Measurements from ENCODE around the gene HTT. TPM values are rescaled to one million over a fixed set of nuclear protein-coding genes. Genes with fewer than 3 reads are reported as not detected.

HTT gene
- total and polyA plus RNA-seq, 2 of the 13 experiments (the other 11 are each of a cell fraction or from before 2014, with no cell fraction given) = 17.5 to 19.5 TPM

DNA sequence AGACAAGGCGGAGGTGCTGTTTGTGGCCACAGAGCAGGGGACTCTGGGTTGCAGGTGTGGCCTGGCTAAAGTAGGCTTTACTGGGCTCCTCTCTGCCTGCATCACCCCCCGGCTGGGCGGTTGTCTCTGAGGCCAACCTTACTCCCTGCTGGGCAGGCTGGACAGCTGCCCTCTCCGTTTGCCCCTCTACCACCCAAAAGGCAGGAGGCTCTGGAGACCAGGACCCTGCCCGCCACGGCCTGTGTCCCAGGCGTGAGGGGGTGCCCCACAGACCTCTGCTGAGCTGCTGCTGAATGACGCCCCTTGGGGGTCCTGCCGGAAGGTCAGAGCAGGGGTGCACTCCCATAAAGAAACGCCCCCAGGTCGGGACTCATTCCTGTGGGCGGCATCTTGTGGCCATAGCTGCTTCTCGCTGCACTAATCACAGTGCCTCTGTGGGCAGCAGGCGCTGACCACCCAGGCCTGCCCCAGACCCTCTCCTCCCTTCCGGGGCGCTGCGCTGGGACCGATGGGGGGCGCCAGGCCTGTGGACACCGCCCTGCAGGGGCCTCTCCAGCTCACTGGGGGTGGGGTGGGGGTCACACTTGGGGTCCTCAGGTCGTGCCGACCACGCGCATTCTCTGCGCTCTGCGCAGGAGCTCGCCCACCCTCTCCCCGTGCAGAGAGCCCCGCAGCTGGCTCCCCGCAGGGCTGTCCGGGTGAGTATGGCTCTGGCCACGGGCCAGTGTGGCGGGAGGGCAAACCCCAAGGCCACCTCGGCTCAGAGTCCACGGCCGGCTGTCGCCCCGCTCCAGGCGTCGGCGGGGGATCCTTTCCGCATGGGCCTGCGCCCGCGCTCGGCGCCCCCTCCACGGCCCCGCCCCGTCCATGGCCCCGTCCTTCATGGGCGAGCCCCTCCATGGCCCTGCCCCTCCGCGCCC, 1.1 kb upstream of the HTT start (continued):
- TF ChIP-seq, protein P1, sequence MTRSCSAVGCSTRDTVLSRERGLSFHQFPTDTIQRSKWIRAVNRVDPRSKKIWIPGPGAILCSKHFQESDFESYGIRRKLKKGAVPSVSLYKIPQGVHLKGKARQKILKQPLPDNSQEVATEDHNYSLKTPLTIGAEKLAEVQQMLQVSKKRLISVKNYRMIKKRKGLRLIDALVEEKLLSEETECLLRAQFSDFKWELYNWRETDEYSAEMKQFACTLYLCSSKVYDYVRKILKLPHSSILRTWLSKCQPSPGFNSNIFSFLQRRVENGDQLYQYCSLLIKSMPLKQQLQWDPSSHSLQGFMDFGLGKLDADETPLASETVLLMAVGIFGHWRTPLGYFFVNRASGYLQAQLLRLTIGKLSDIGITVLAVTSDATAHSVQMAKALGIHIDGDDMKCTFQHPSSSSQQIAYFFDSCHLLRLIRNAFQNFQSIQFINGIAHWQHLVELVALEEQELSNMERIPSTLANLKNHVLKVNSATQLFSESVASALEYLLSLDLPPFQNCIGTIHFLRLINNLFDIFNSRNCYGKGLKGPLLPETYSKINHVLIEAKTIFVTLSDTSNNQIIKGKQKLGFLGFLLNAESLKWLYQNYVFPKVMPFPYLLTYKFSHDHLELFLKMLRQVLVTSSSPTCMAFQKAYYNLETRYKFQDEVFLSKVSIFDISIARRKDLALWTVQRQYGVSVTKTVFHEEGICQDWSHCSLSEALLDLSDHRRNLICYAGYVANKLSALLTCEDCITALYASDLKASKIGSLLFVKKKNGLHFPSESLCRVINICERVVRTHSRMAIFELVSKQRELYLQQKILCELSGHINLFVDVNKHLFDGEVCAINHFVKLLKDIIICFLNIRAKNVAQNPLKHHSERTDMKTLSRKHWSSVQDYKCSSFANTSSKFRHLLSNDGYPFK (CRISPR knock-in tag; IDR thresholded peaks at IDR 0.05; ENCODE audit: borderline replicate concordance) = no peak; the same call in none of the 2 replicates
- peak; percentile 53; the same call in 1 of the 2 replicates for TF ChIP-seq ZBTB1 (CRISPR knock-in tag; IDR thresholded peaks at IDR 0.05; ENCODE audit: borderline replicate concordance)
- TF ChIP-seq ZKSCAN1 (IDR thresholded peaks at IDR 0.05; ENCODE audit: low read length) = no peak
- TF ChIP-seq, protein P2, sequence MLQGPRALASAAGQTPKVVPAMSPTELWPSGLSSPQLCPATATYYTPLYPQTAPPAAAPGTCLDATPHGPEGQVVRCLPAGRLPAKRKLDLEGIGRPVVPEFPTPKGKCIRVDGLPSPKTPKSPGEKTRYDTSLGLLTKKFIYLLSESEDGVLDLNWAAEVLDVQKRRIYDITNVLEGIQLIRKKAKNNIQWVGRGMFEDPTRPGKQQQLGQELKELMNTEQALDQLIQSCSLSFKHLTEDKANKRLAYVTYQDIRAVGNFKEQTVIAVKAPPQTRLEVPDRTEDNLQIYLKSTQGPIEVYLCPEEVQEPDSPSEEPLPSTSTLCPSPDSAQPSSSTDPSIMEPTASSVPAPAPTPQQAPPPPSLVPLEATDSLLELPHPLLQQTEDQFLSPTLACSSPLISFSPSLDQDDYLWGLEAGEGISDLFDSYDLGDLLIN (CRISPR knock-in tag; IDR thresholded peaks at IDR 0.05; ENCODE audit: borderline replicate concordance) = no peak
- peak; percentile 65 for TF ChIP-seq ZNF232 (CRISPR knock-in tag; IDR thresholded peaks at IDR 0.05; ENCODE audit: borderline replicate concordance)
- TF ChIP-seq DR1 (CRISPR knock-in tag; IDR thresholded peaks at IDR 0.05) = peak; percentile 21; the same call in 1 of the 2 replicates
- TF ChIP-seq ZNF205 (CRISPR knock-in tag; IDR thresholded peaks at IDR 0.05) = peak; percentile 58; the same call in 1 of the 2 replicates
- no peak for TF ChIP-seq ZNF879 (CRISPR knock-in tag; IDR thresholded peaks at IDR 0.05)
- peak; percentile 73; the same call in 1 of the 2 replicates for TF ChIP-seq ZNF558 (CRISPR knock-in tag; IDR thresholded peaks at IDR 0.05; ENCODE audit: borderline replicate concordance)
- TF ChIP-seq TMF1 (CRISPR knock-in tag; IDR thresholded peaks at IDR 0.05; ENCODE audit: low read depth) = no peak
- TF ChIP-seq RFX5 (IDR thresholded peaks at IDR 0.05; ENCODE audit: low read depth, low read length) = no peak
- TF ChIP-seq POGZ (CRISPR knock-in tag; IDR thresholded peaks at IDR 0.05) = peak; percentile 52; the same call in 1 of the 2 replicates
- TF ChIP-seq TEAD3 (CRISPR knock-in tag; optimal IDR thresholded peaks at IDR 0.05; ENCODE audit: borderline replicate concordance) = peak; percentile 66
- TF ChIP-seq, protein P3, sequence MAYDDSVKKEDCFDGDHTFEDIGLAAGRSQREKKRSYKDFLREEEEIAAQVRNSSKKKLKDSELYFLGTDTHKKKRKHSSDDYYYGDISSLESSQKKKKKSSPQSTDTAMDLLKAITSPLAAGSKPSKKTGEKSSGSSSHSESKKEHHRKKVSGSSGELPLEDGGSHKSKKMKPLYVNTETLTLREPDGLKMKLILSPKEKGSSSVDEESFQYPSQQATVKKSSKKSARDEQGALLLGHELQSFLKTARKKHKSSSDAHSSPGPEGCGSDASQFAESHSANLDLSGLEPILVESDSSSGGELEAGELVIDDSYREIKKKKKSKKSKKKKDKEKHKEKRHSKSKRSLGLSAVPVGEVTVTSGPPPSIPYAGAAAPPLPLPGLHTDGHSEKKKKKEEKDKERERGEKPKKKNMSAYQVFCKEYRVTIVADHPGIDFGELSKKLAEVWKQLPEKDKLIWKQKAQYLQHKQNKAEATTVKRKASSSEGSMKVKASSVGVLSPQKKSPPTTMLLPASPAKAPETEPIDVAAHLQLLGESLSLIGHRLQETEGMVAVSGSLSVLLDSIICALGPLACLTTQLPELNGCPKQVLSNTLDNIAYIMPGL (CRISPR knock-in tag; IDR thresholded peaks at IDR 0.05; ENCODE audit: borderline replicate concordance in 1 of 2, low read depth in 1 of 2) = peak in 1 of 2 experiments; percentile 13; a peak in 2 of 4 replicates
- TF ChIP-seq THAP11 (CRISPR knock-in tag; IDR thresholded peaks at IDR 0.05) = peak; percentile 36; the same call in 1 of the 2 replicates
- TF ChIP-seq ZNF230 (CRISPR knock-in tag; IDR thresholded peaks at IDR 0.05) = no peak
- TF ChIP-seq U2AF1 (optimal IDR thresholded peaks at IDR 0.05; ENCODE audit: low read depth, low read length) = no peak
- no peak for TF ChIP-seq MIER2 (CRISPR knock-in tag; IDR thresholded peaks at IDR 0.05)
- TF ChIP-seq TRIM24 (CRISPR knock-in tag; IDR thresholded peaks at IDR 0.05) = no peak
- TF ChIP-seq, protein P4, sequence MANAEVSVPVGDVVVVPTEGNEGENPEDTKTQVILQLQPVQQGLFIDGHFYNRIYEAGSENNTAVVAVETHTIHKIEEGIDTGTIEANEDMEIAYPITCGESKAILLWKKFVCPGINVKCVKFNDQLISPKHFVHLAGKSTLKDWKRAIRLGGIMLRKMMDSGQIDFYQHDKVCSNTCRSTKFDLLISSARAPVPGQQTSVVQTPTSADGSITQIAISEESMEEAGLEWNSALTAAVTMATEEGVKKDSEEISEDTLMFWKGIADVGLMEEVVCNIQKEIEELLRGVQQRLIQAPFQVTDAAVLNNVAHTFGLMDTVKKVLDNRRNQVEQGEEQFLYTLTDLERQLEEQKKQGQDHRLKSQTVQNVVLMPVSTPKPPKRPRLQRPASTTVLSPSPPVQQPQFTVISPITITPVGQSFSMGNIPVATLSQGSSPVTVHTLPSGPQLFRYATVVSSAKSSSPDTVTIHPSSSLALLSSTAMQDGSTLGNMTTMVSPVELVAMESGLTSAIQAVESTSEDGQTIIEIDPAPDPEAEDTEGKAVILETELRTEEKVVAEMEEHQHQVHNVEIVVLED (CRISPR knock-in tag; IDR thresholded peaks at IDR 0.05; ENCODE audit: borderline replicate concordance) = no peak
- TF ChIP-seq, protein P5, sequence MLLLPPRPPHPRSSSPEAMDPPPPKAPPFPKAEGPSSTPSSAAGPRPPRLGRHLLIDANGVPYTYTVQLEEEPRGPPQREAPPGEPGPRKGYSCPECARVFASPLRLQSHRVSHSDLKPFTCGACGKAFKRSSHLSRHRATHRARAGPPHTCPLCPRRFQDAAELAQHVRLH (CRISPR knock-in tag; IDR thresholded peaks at IDR 0.05; ENCODE audit: borderline replicate concordance, low read depth) = peak; percentile 65; the same call in 1 of the 2 replicates

All from HepG2 (cell line).